Measurements from ENCODE around the gene FBXO24. TPM values are rescaled to one million over a fixed set of nuclear protein-coding genes. Genes with fewer than 3 reads are reported as not detected.

Gene FBXO24
- total and polyA plus RNA-seq, 9 of the 15 experiments (the other 6 are each of a cell fraction or from before 2014, with no cell fraction given), result 0.17 to 0.95 (median 0.50) TPM

DNA sequence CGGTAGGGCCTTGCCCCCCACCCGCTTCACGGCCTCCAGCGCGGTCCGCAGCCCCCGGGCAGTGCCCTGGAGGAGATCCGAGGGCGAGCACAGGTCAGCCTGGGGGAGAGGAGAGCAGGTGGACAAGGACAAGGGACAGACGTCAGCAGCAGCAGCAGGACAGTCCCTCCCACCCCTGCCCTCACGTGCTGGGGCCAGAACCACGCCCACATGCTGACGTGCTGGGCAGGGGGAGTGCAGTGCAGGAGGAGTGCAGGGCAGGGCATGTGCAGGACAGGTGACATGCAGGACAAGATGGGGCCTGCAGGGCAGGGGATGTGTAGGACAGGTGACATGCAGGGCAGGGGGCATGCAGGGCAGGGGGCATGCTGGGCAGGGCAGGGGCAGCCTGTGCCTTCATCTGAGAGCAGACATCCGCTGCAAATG lies 10.9 kb upstream of the FBXO24 start (continued):
- TF ChIP-seq ZNF77 (CRISPR knock-in tag; IDR thresholded peaks at IDR 0.05) (no peak), CBX8 (IDR thresholded peaks at IDR 0.05; ENCODE audit: borderline replicate concordance, extremely low read depth, low read depth, low read length, poor library complexity, severe bottlenecking) (no peak), ZBTB8A (IDR thresholded peaks at IDR 0.05; ENCODE audit: partially characterized antibody) (no peak), NR3C1 (CRISPR knock-in tag; IDR thresholded peaks at IDR 0.05) (no peak), DNMT1 (IDR thresholded peaks at IDR 0.05) (no peak), GABPA (tag; conservative IDR thresholded peaks at IDR 0.05; ENCODE audit: low read depth) (no peak), BHLHE40 (IDR thresholded peaks at IDR 0.05; ENCODE audit: low read length) (peak; percentile 96), DIDO1 (tag; IDR thresholded peaks at IDR 0.05; ENCODE audit: low read depth) (no peak), FIP1L1 (IDR thresholded peaks at IDR 0.05; ENCODE audit: low read depth, low read length, poor library complexity, severe bottlenecking) (no peak), RBM22 (IDR thresholded peaks at IDR 0.05; ENCODE audit: low read depth, low read length, poor library complexity, severe bottlenecking) (peak; percentile 44), CREM (IDR thresholded peaks at IDR 0.05; ENCODE audit: low read depth) (peak; percentile 50; the same call in 1 of the 2 replicates), TBL1XR1 (IDR thresholded peaks at IDR 0.05; ENCODE audit: low read length in 2 of 2) (no peak), RBM34 (IDR thresholded peaks at IDR 0.05; ENCODE audit: borderline replicate concordance, insufficient read depth, low read length) (no peak)
- TF ChIP-seq, protein P1, sequence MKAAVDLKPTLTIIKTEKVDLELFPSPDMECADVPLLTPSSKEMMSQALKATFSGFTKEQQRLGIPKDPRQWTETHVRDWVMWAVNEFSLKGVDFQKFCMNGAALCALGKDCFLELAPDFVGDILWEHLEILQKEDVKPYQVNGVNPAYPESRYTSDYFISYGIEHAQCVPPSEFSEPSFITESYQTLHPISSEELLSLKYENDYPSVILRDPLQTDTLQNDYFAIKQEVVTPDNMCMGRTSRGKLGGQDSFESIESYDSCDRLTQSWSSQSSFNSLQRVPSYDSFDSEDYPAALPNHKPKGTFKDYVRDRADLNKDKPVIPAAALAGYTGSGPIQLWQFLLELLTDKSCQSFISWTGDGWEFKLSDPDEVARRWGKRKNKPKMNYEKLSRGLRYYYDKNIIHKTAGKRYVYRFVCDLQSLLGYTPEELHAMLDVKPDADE (conservative IDR thresholded peaks at IDR 0.05; ENCODE audit: control insufficient read depth, low read depth, low read length), result no peak
- TF ChIP-seq, protein P2, sequence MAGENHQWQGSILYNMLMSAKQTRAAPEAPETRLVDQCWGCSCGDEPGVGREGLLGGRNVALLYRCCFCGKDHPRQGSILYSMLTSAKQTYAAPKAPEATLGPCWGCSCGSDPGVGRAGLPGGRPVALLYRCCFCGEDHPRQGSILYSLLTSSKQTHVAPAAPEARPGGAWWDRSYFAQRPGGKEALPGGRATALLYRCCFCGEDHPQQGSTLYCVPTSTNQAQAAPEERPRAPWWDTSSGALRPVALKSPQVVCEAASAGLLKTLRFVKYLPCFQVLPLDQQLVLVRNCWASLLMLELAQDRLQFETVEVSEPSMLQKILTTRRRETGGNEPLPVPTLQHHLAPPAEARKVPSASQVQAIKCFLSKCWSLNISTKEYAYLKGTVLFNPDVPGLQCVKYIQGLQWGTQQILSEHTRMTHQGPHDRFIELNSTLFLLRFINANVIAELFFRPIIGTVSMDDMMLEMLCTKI (IDR thresholded peaks at IDR 0.05; ENCODE audit: partially characterized antibody), result no peak
- TF ChIP-seq, protein P3, sequence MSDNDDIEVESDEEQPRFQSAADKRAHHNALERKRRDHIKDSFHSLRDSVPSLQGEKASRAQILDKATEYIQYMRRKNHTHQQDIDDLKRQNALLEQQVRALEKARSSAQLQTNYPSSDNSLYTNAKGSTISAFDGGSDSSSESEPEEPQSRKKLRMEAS (CRISPR knock-in tag; IDR thresholded peaks at IDR 0.05), result peak; percentile 55
- TF ChIP-seq, protein P4, sequence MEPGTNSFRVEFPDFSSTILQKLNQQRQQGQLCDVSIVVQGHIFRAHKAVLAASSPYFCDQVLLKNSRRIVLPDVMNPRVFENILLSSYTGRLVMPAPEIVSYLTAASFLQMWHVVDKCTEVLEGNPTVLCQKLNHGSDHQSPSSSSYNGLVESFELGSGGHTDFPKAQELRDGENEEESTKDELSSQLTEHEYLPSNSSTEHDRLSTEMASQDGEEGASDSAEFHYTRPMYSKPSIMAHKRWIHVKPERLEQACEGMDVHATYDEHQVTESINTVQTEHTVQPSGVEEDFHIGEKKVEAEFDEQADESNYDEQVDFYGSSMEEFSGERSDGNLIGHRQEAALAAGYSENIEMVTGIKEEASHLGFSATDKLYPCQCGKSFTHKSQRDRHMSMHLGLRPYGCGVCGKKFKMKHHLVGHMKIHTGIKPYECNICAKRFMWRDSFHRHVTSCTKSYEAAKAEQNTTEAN (CRISPR knock-in tag; IDR thresholded peaks at IDR 0.05), result no peak
